ENCODE data around the gene EPPIN. TPM values are rescaled to one million over a fixed set of nuclear protein-coding genes. Genes with fewer than 3 reads are reported as not detected.

The EPPIN gene
- total and polyA plus RNA-seq, 2 donors (not counting 1 experiment from before 2014, with no cell fraction given) = not detected

GRCh38 chr20:45579184-45579583, 32.0 kb upstream of the EPPIN start, which contains the start of gene WFDC8:
WFDC8 (minus strand) TSS chr20:45579284; CDS start chr20:45579247, 37 bp downstream.
- no peak within 1 kb of the TSS for H3K27ac ChIP-seq (ENCODE audit: low read length in 2 of 2)
- H3K4me3 ChIP-seq (ENCODE audit: control extremely low read depth in 1 of 5, extremely low read depth in 1 of 5, insufficient read depth in 1 of 5, low read depth in 2 of 5, low read length in 4 of 5) = no peak within 1 kb of the TSS
- H4K20me1 ChIP-seq (ENCODE audit: control insufficient read depth, insufficient read depth, low read length, poor library complexity, severe bottlenecking) = no peaks in the 10 kb centered on the region
- peaks cover 0 to 10% (median 4%) of the 10 kb centered on the region in 4 experiments for H3K27me3 ChIP-seq (replicated peaks in 1 of 4; ENCODE audit: control extremely low read depth in 1 of 4, control insufficient read depth in 3 of 4, insufficient read depth in 4 of 4, low read length in 3 of 4)
- ATAC-seq (ENCODE audit: low read depth) (no peak), DNase-seq (no peak)
- ChIA-PET POLR2A (no interaction called here), CTCF (no interaction called here)
- no peaks in the 10 kb centered on the region for H3K36me3 ChIP-seq (replicated peaks in 1 of 2; ENCODE audit: control extremely low read depth in 1 of 2, control insufficient read depth in 1 of 2, extremely low read depth in 1 of 2, insufficient read depth in 2 of 2, low read length in 1 of 2)
- H3K27ac Mint-ChIP-seq = no peak within 1 kb of the TSS
- H3K27me3 Mint-ChIP-seq = peaks cover 44% of the 10 kb centered on the region
- 73% methylated on average over 1 of the region's 4 CpGs for WGBS (ENCODE audit: insufficient coverage)
- H3K79me2 ChIP-seq (ENCODE audit: control insufficient read depth, insufficient read depth, low read length) = no peaks in the 10 kb centered on the region
- no peaks in the 10 kb centered on the region for H3K4me1 Mint-ChIP-seq
- no peak within 1 kb of the TSS for H3K4me3 Mint-ChIP-seq
- no peak within 1 kb of the TSS for H2AFZ ChIP-seq (ENCODE audit: insufficient read depth, low read depth, low read length, poor library complexity, severe bottlenecking)
- no peaks in the 10 kb centered on the region for H3K9me3 Mint-ChIP-seq (ENCODE audit: insufficient read depth)
- H3K4me2 ChIP-seq (replicated peaks; ENCODE audit: low read depth, low read length, poor library complexity, severe bottlenecking) = no peak within 1 kb of the TSS
- no peak within 1 kb of the TSS for H3K9ac ChIP-seq (ENCODE audit: low read length)
- intact Hi-C loops (cut with micrococcal nuclease) = no loop called here
- no peak for TF ChIP-seq EZH2 (IDR thresholded peaks at IDR 0.05; ENCODE audit: borderline replicate concordance, insufficient read depth, low read depth, low read length, poor library complexity, severe bottlenecking)
- H3K9me3 ChIP-seq (ENCODE audit: control extremely low read depth in 1 of 3, control insufficient read depth in 2 of 3, insufficient read depth in 1 of 3, low read length in 2 of 3) = no peaks in the 10 kb centered on the region
- no peaks in the 10 kb centered on the region for H3K4me1 ChIP-seq (ENCODE audit: control insufficient read depth in 2 of 2, insufficient read depth in 2 of 2, low read length in 2 of 2)

DNA sequence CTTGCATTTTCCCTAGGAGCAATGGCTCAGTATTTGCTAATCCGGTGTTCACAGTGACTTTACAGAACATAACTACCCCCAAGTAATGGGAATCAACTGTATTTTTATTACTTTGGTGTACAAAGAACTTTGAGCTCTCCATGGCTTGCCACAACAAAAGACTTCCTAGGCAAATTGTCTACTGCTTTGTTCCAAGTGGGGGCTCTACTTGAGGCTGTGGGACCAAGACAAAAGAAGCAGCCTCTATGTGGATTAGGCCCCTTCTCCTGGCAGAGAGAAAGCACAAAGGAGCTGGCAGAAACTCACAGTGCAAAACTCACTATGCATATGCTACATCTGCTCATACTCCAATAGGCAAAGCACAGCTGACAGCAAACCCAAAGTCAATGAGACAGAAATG, 31.0 kb upstream of the EPPIN start:
- DNase-seq = no peak
- ChIA-PET CTCF (no interaction called here), POLR2A (no interaction called here)
- H3K27me3 Mint-ChIP-seq = peaks cover 44% of the 10 kb centered on the region
- Histone ChIP-seq H3K36me3 (replicated peaks in 1 of 2; ENCODE audit: control extremely low read depth in 1 of 2, control insufficient read depth in 1 of 2, extremely low read depth in 1 of 2, insufficient read depth in 2 of 2, low read length in 1 of 2) (no peaks in the 10 kb centered on the region), H3K9ac (ENCODE audit: low read length) (no peak overlapping the region), H3K4me3 (ENCODE audit: control extremely low read depth in 1 of 5, extremely low read depth in 1 of 5, insufficient read depth in 1 of 5, low read depth in 2 of 5, low read length in 4 of 5) (no peak overlapping the region), H3K27ac (ENCODE audit: low read length in 2 of 2) (no peak overlapping the region), H3K4me2 (replicated peaks; ENCODE audit: low read depth, low read length, poor library complexity, severe bottlenecking) (no peak overlapping the region), H4K20me1 (ENCODE audit: control insufficient read depth, insufficient read depth, low read length, poor library complexity, severe bottlenecking) (no peaks in the 10 kb centered on the region), H3K79me2 (ENCODE audit: control insufficient read depth, insufficient read depth, low read length) (no peaks in the 10 kb centered on the region), H3K27me3 (replicated peaks in 1 of 4; ENCODE audit: control extremely low read depth in 1 of 4, control insufficient read depth in 3 of 4, insufficient read depth in 4 of 4, low read length in 3 of 4) (peaks cover 0 to 5% (median 3%) of the 10 kb centered on the region in 4 experiments), H3K9me3 (ENCODE audit: control extremely low read depth in 1 of 3, control insufficient read depth in 2 of 3, insufficient read depth in 1 of 3, low read length in 2 of 3) (no peaks in the 10 kb centered on the region), H2AFZ (ENCODE audit: insufficient read depth, low read depth, low read length, poor library complexity, severe bottlenecking) (no peak overlapping the region), H3K4me1 (ENCODE audit: control insufficient read depth in 2 of 2, insufficient read depth in 2 of 2, low read length in 2 of 2) (no peaks in the 10 kb centered on the region)
- no peak overlapping the region for H3K4me3 Mint-ChIP-seq
- WGBS (ENCODE audit: insufficient coverage) = no CpG with 5 or more reads among the region's 1 CpG
- intact Hi-C loops (cut with micrococcal nuclease) = no loop called here
- no peak overlapping the region for H3K27ac Mint-ChIP-seq
- H3K4me1 Mint-ChIP-seq = no peaks in the 10 kb centered on the region
- H3K9me3 Mint-ChIP-seq (ENCODE audit: insufficient read depth) = no peaks in the 10 kb centered on the region
- ATAC-seq (ENCODE audit: low read depth) = no peak
- TF ChIP-seq EZH2 (IDR thresholded peaks at IDR 0.05; ENCODE audit: borderline replicate concordance, insufficient read depth, low read depth, low read length, poor library complexity, severe bottlenecking) = no peak
- TF ChIP-seq CTCF (IDR thresholded peaks at IDR 0.05) = no peak

All from B cell (primary cell).